CD4-positive, alpha-beta T cell treated with Interferon alpha-2 for 1 hour (primary cell): Measurements from ENCODE around the gene PDGFA.
"Not testable (repeated sequence)": the region's sequence is repeated elsewhere in the genome, so short reads cannot be mapped to it uniquely, and the experiment has no call there.

ENCODE experiments used
- DNase-seq, 2 donors: peaks; one replicate each; pipeline ENCODE4 v3.0.0-alpha.2; 2020 to 2022

PDGFA gene

GRCh38 chr7:519484-520390 lies at the start of gene PDGFA:
PDGFA (minus strand) TSS chr7:519846; CDS start chr7:519001, 845 bp downstream.
- DNase-seq, result no peak

GRCh38 chr7:568031-568951 lies 48.6 kb upstream of the PDGFA start:
- DNase-seq, result no peak

DNA sequence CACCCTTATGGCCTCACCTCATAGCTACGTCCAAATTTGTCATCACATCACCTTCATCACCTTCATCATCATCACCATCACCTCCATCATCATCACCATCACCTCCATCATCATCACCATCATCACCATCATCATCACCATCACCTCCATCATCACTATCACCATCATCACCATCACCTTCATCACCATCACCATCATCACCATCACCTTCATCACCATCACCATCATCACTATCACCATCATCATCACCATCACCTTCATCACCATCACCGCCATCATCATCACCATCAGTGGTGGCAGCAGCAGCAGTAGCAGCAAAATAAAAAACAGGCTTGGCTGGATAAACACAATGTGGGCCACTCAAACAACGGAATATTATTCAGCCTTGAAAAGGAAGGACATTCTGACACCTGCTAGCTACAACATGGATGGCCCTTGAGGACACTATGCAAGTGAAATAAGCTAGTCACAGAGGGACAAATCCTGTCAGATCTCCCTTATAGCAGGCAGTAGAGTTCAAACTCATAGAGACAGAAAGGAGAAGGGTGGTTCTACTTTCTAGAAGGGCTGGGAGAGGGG lies 47.7 kb upstream of the PDGFA start:
- no peak for DNase-seq

- no peak for DNase-seq
Measured at GRCh38 chr7:566100-566499, 46.5 kb upstream of the PDGFA start.

- no peak for DNase-seq
Measured at GRCh38 chr7:564176-564865, 44.7 kb upstream of the PDGFA start.

- no peak for DNase-seq
Measured at GRCh38 chr7:563629-564170, 44.1 kb upstream of the PDGFA start.

DNA sequence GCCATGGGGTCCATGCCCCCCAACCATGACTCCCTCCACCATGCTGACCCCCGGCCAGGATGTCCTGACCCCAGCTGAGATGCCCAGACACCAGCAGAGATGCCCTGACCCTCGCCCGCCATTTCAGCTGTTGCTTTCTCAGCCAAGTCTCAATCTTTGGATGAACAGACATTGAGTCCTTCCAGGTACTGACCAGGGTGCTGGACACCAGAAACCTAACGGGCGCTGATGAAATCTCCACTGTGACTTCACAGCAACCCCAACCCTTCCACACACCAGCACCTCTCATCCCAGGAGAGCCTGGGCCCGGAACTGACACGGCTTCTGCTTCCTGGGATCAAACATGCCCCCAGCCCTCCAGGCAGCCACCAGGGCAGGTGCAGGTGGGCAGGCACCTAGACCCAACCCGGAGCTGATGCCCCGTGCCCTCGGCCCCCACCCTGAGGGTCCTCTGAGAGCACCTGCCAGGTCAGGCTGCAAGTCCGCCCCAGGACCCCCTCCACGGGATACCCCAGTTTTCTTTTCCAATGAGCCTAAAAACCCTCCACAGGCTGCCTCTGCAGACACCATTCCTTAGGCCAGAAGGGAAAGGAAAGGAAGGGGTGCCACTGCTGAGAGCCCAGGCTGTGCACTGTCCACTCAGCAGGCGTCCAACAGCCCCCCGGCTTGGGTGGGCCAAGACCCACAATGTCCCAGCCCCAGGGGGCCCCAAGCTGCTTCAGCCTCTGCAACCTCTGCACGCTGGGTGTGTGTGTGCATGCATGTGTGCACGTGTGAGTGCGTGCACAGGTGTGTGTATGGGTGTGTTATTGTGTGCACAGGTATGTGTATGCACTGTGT lies 43.4 kb upstream of the PDGFA start:
- no peak for DNase-seq

DNA sequence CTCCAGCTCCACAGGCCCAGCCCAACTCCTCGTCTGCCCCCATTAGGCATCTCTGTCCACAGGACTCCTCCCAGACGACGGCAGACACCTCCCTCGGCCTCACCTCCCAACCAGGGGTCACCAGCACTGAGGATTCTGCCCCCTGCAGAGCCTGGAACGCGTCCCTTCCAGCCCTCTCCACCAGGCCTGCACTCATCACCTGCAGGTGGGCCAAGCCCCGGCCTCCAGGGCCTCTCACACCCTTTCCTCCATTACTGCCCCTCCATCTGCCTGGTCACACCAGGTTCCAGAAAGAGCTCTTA lies 42.7 kb upstream of the PDGFA start:
- DNase-seq, result no peak

DNA sequence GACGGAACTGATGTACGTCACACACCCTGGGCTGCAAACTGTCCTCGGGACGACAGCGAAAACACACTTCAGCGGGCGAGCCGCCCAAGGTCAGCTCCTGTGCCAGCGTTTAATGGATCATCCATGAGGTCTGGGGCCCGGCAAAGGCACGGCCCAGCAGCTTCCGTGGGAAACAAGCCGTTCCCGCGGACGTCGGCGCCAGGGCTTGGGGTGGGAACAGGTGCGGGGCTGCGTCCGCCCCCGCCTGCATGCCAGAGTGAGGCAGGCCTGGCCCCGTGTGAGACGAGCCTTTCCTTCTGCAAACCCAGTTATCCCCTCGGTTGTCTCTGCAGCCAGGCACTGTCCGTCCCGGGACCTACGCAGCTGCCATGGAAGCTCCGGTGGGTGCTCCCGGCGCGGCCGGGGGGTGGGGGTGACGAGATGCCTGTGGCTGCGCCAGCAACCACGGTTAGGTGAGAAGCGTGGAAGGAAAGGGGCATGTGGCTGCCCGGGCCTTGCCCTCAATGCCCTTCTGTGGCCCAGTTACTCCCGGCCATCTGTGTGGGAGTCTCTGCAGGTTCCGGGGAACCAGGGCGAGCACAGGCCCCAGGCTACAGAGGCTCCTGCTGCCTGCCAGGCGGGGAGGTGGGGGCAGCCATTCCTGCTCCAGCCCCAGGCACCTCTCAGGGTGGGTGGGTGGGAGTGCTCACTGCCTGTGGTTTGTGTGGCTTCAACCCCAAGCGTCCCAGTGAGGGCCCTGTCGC lies 42.2 kb upstream of the PDGFA start:
- no peak for DNase-seq

DNA sequence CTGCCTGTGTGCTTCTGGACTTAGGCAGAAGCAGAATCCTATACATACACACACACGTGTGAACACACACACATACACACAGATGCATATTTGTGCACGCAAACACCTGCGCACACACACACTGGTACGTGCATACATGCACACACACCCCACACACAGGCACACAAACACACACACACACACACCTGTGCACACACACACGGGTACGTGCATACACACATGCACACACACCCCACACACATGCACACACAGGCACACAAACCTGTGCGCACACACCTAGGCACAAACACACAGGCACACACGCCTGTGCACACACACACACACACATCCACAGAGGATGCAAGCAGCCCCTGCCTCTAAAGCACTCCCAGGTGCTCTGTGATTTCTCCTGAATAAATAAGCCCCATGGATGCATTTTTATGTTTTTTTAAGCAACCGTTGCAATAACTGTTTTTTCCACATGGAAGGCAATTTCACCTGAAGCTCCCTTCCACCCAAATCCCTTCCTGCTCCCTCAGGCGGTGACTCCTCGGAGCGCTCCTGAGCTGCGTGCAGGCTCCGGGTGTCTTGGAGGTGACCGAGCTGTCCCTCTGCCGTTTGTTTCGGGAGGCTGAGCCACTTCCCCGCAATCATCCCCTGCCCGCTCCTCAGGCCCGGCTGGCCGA lies 41.5 kb upstream of the PDGFA start:
- no peak for DNase-seq

- DNase-seq, result no peak
Measured at GRCh38 chr7:559396-559705, 39.7 kb upstream of the PDGFA start.

DNA sequence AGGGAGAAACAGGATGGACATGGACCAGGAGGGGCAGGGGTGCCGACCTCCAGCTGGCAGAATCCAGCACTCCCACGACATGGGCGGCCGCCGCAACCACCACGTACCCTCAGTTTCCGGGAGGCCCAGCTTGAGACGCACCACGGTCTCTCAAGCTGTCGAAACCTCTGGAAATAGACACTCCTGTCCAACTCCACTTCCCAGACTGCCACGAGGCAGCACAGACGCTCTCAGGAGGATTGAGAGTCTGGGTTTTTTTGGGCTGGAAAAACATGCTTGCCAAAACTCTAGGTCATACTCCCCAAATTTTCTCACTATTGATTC lies 37.9 kb upstream of the PDGFA start:
- no peak for DNase-seq

- DNase-seq, result no peak
Measured at GRCh38 chr7:556837-557557, 37.4 kb upstream of the PDGFA start.

GRCh38 chr7:556291-556826 lies 36.7 kb upstream of the PDGFA start:
- DNase-seq, result no peak

- DNase-seq, result no peak
Measured at GRCh38 chr7:555551-556160, 36.0 kb upstream of the PDGFA start.

- DNase-seq, result no peak
Measured at GRCh38 chr7:553636-554111, 34.0 kb upstream of the PDGFA start.

GRCh38 chr7:552868-553635 lies 33.4 kb upstream of the PDGFA start:
- DNase-seq, result no peak

- not testable (repeated sequence) for DNase-seq
Measured at GRCh38 chr7:552151-552867, 32.7 kb upstream of the PDGFA start.
